ENCODE measurements around the gene SPDYE1.
A peak's percentile ranks its signal among the peaks of the same experiment; 100 is the strongest.
"Not testable (repeated sequence)": the region's sequence is repeated elsewhere in the genome, so short reads cannot be mapped to it uniquely, and the experiment has no call there.

Gene SPDYE1, protein sequence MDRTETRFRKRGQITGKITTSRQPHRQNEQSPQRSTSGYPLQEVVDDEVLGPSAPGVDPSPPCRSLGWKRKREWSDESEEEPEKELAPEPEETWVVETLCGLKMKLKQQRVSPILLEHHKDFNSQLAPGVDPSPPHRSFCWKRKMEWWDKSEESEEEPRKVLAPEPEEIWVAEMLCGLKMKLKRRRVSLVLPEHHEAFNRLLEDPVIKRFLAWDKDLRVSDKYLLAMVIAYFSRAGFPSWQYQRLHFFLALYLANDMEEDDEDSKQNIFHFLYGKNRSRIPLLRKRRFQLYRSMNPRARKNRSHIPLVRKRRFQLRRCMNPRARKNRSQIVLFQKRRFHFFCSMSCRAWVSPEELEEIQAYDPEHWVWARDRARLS

DNA sequence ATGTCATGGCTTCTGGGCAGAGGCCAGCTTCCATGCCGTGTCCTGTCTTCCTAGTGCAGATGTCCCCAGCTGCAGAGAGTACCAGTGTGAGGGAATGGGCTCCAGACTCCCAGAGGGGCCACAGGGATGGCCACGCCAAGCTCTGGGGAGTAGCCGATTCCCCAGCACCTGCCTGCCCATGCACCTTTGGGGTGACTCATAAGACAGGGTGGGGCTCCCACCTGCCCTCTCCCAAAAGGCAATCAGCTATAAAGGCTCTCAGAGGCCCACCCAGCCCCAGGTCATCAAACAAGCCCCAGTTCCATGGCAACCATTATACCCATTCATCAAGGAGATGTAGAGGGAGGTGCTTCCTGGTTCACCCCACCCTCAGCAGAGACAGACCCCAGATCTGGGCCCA, at the start of gene SPDYE1:
Gene SPDYE1 (plus strand): TSS at position 366 of the 400 bp plus-strand sequence. CDS start 2,053 bp downstream, outside the sequence.
- not testable (repeated sequence) for H3K27ac ChIP-seq (ENCODE audit: low read depth, low read length); H3F3A ChIP-seq (ENCODE audit: control insufficient read depth, insufficient read depth); H3K36me3 ChIP-seq (ENCODE audit: control insufficient read depth, low read length); H3K9me2 ChIP-seq (replicated peaks; ENCODE audit: control insufficient read depth, low read length); H3K79me2 ChIP-seq (ENCODE audit: control insufficient read depth, low read length); H4K20me1 ChIP-seq (ENCODE audit: control insufficient read depth, insufficient read depth, low read depth, low read length); H3K4me2 ChIP-seq (ENCODE audit: low read length); H3K27me3 ChIP-seq (ENCODE audit: control insufficient read depth, low read length); H3K9me3 ChIP-seq (ENCODE audit: control insufficient read depth, insufficient read depth, low read length); H3K4me3 ChIP-seq (ENCODE audit: low read length)
- peaks cover 12% of the 10 kb centered on the region for H3K4me1 ChIP-seq (ENCODE audit: control insufficient read depth, low read length)

GRCh38 chr7:43952028-43952427, 45.7 kb upstream of the SPDYE1 start:
- no peaks in the 10 kb centered on the region for H3K27me3 ChIP-seq (ENCODE audit: control insufficient read depth, low read length)
- H3K4me3 ChIP-seq (ENCODE audit: low read length): no peak overlapping the region
- H3K4me2 ChIP-seq (ENCODE audit: low read length): no peak overlapping the region
- no peaks in the 10 kb centered on the region for H3K79me2 ChIP-seq (ENCODE audit: control insufficient read depth, low read length)
- H3K4me1 ChIP-seq (ENCODE audit: control insufficient read depth, low read length): peaks cover 23% of the 10 kb centered on the region
- H4K20me1 ChIP-seq (ENCODE audit: control insufficient read depth, insufficient read depth, low read depth, low read length): no peaks in the 10 kb centered on the region
- no peaks in the 10 kb centered on the region for H3K9me3 ChIP-seq (ENCODE audit: control insufficient read depth, insufficient read depth, low read length)
- TF ChIP-seq, protein P1, sequence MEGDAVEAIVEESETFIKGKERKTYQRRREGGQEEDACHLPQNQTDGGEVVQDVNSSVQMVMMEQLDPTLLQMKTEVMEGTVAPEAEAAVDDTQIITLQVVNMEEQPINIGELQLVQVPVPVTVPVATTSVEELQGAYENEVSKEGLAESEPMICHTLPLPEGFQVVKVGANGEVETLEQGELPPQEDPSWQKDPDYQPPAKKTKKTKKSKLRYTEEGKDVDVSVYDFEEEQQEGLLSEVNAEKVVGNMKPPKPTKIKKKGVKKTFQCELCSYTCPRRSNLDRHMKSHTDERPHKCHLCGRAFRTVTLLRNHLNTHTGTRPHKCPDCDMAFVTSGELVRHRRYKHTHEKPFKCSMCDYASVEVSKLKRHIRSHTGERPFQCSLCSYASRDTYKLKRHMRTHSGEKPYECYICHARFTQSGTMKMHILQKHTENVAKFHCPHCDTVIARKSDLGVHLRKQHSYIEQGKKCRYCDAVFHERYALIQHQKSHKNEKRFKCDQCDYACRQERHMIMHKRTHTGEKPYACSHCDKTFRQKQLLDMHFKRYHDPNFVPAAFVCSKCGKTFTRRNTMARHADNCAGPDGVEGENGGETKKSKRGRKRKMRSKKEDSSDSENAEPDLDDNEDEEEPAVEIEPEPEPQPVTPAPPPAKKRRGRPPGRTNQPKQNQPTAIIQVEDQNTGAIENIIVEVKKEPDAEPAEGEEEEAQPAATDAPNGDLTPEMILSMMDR (IDR thresholded peaks at IDR 0.05; ENCODE audit: low read depth, low read length, poor library complexity, severe bottlenecking): no peak
- no peaks in the 10 kb centered on the region for H3K9me2 ChIP-seq (replicated peaks; ENCODE audit: control insufficient read depth, low read length)
- no peaks in the 10 kb centered on the region for H3F3A ChIP-seq (ENCODE audit: control insufficient read depth, insufficient read depth)
- H3K36me3 ChIP-seq (ENCODE audit: control insufficient read depth, low read length): no peaks in the 10 kb centered on the region
- H3K27ac ChIP-seq (ENCODE audit: low read depth, low read length): no peak overlapping the region

- H3K4me1 ChIP-seq (ENCODE audit: control insufficient read depth, low read length): peaks cover 23% of the 10 kb centered on the region
- no peaks in the 10 kb centered on the region for H3K9me3 ChIP-seq (ENCODE audit: control insufficient read depth, insufficient read depth, low read length)
- no peaks in the 10 kb centered on the region for H3K36me3 ChIP-seq (ENCODE audit: control insufficient read depth, low read length)
Observed at GRCh38 chr7:43953071-43953470, 44.6 kb upstream of the SPDYE1 start.

GRCh38 chr7:43954524-43955228, 43.0 kb upstream of the SPDYE1 start:
- no peak for TF ChIP-seq EZH2phosphoT487 (IDR thresholded peaks at IDR 0.05; ENCODE audit: borderline replicate concordance, low read length)
- TF ChIP-seq, protein P1 (IDR thresholded peaks at IDR 0.05; ENCODE audit: low read depth, low read length, poor library complexity, severe bottlenecking): peak; percentile 84
- Histone ChIP-seq H3K4me2 (ENCODE audit: low read length) (no peak overlapping the region), H3K27me3 (ENCODE audit: control insufficient read depth, low read length) (no peaks in the 10 kb centered on the region), H3K4me3 (ENCODE audit: low read length) (no peak overlapping the region), H4K20me1 (ENCODE audit: control insufficient read depth, insufficient read depth, low read depth, low read length) (no peaks in the 10 kb centered on the region), H3F3A (ENCODE audit: control insufficient read depth, insufficient read depth) (no peaks in the 10 kb centered on the region), H3K9me3 (ENCODE audit: control insufficient read depth, insufficient read depth, low read length) (no peaks in the 10 kb centered on the region), H3K79me2 (ENCODE audit: control insufficient read depth, low read length) (no peaks in the 10 kb centered on the region), H3K27ac (ENCODE audit: low read depth, low read length) (no peak overlapping the region), H3K9me2 (replicated peaks; ENCODE audit: control insufficient read depth, low read length) (no peaks in the 10 kb centered on the region), H3K4me1 (ENCODE audit: control insufficient read depth, low read length) (peaks cover 23% of the 10 kb centered on the region), H3K36me3 (ENCODE audit: control insufficient read depth, low read length) (no peaks in the 10 kb centered on the region)

More at GRCh38 chr7:43953071-43953470, 44.6 kb upstream of the SPDYE1 start:
- no peaks in the 10 kb centered on the region for H3K27me3 ChIP-seq (ENCODE audit: control insufficient read depth, low read length)
- H4K20me1 ChIP-seq (ENCODE audit: control insufficient read depth, insufficient read depth, low read depth, low read length): no peaks in the 10 kb centered on the region
- no peak overlapping the region for H3K27ac ChIP-seq (ENCODE audit: low read depth, low read length)
- no peaks in the 10 kb centered on the region for H3K9me2 ChIP-seq (replicated peaks; ENCODE audit: control insufficient read depth, low read length)
- no peak overlapping the region for H3K4me2 ChIP-seq (ENCODE audit: low read length)
- H3K4me3 ChIP-seq (ENCODE audit: low read length): no peak overlapping the region
- H3K79me2 ChIP-seq (ENCODE audit: control insufficient read depth, low read length): no peaks in the 10 kb centered on the region
- TF ChIP-seq EZH2phosphoT487 (IDR thresholded peaks at IDR 0.05; ENCODE audit: borderline replicate concordance, low read length): no peak
- TF ChIP-seq, protein P1 (IDR thresholded peaks at IDR 0.05; ENCODE audit: low read depth, low read length, poor library complexity, severe bottlenecking): no peak
- H3F3A ChIP-seq (ENCODE audit: control insufficient read depth, insufficient read depth): no peaks in the 10 kb centered on the region

Data from DOHH2 (cell line).